SK-N-SH treated with all-trans-retinoic acid at 6 μM for 48 hours (cell line): ENCODE data around the gene CISD1.

Source experiments
- ATAC-seq: fragments of 200-7000 bp; cut with Tn5 transposase; 3 replicates; pipeline ENCODE4 v1.9.1; 2020; ENCODE audit warnings: mild to moderate bottlenecking, moderate library complexity
- ARNTL ChIP-seq: fragments of 450-650 bp; formaldehyde crosslinking; IDR thresholded peaks from 2 replicates; pipeline ENCODE4 v1.5.0; 2020; ENCODE audit warnings: low read depth, mild to moderate bottlenecking, moderate library complexity, borderline replicate concordance
- CSDC2 ChIP-seq: fragments of 250-450 bp; sonication (Bioruptor Pico); IDR thresholded peaks from 2 replicates; pipeline ENCODE4 v1.5.0; 2020; ENCODE audit warnings: mild to moderate bottlenecking, moderate library complexity
- GLIS3 ChIP-seq: fragments of 250-450 bp; sonication (Bioruptor Pico); IDR thresholded peaks from 2 replicates; pipeline ENCODE4 v1.5.0; 2020; ENCODE audit warnings: mild to moderate bottlenecking, moderate library complexity
- TCF4 ChIP-seq: fragments of 250-450 bp; sonication (Bioruptor Pico); IDR thresholded peaks from 2 replicates; pipeline ENCODE4 v1.8.0; 2021; ENCODE audit warnings: mild to moderate bottlenecking, moderate library complexity, borderline replicate concordance
- TOX ChIP-seq: fragments of 250-450 bp; sonication (Bioruptor Pico); IDR thresholded peaks from 2 replicates; pipeline ENCODE4 v1.8.0; 2021; ENCODE audit warnings: mild to moderate bottlenecking, moderate library complexity, borderline replicate concordance
- ZC3H10 ChIP-seq: fragments of 250-450 bp; sonication (Bioruptor Pico); IDR thresholded peaks from 2 replicates; pipeline ENCODE4 v1.5.1; 2021; ENCODE audit warnings: mild to moderate bottlenecking, moderate library complexity
- ZNF70 ChIP-seq: fragments of 450-650 bp; formaldehyde crosslinking; IDR thresholded peaks from 2 replicates; pipeline ENCODE4 v1.5.0; 2020; ENCODE audit warnings: mild to moderate bottlenecking, moderate library complexity
- ZNF8 ChIP-seq: fragments of 450-650 bp; formaldehyde crosslinking; IDR thresholded peaks from 2 replicates; pipeline ENCODE4 v1.5.0; 2020; ENCODE audit warnings: mild to moderate bottlenecking, moderate library complexity
- TF ChIP-seq, protein P1 (sequence below): fragments of 250-450 bp; sonication (Bioruptor Pico); IDR thresholded peaks from 2 replicates; pipeline ENCODE4 v1.5.1; 2021; ENCODE audit warnings: mild to moderate bottlenecking, moderate library complexity
- TF ChIP-seq, protein P2 (sequence below): fragments of 250-450 bp; sonication (Bioruptor Pico); IDR thresholded peaks from 2 replicates; pipeline ENCODE4 v1.8.0; 2021; ENCODE audit warnings: low read depth, mild to moderate bottlenecking, moderate library complexity, borderline replicate concordance
- TF ChIP-seq, protein P3 (sequence below): fragments of 250-450 bp; sonication (Bioruptor Pico); IDR thresholded peaks from 2 replicates; pipeline ENCODE4 v1.5.0; 2020; ENCODE audit warnings: mild to moderate bottlenecking, moderate library complexity
- TF ChIP-seq, protein P4 (sequence below): fragments of 250-450 bp; sonication (Bioruptor Pico); IDR thresholded peaks from 2 replicates; pipeline ENCODE4 v1.8.0; 2020; ENCODE audit warnings: mild to moderate bottlenecking, moderate library complexity, borderline replicate concordance

CISD1 gene

DNA sequence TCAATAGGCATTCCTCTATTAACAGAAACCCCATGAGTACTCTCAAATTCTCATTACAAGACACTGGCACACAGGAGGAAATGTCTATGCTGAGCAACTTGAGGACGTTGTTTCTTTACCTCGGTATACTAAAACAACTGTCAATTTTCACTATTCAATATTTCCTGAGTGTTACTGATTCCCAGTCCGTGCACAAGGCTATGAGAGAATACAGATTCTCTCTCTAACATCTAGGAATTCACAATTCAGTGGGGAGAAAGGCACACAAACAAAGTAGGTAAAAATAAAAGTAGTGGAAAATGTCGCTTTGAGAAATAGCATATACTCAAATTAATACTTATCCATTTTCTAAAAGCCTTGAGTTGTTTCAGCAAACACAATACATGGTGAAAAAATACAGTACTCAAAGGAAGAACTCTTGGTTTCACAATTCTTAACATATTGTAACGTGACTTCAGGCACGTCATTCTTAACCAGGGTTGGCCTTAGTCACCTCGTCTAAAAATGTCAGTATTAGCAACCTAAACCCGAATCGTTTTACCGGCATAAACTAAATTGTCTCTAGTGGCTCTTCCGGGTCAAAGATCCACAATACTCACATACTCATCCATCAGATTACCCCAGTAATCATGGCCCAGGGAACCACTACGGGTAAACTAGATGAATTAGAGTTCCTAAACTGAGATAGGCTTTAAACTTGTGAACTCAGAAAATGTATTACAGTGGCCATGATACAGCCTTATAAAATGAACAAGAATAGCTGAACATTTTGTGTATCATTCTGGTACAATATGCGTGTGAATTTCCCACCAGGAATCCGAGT lies 2.7 kb upstream of the CISD1 start:
- ATAC-seq, result no peak; the same call in 2 of the 3 replicates
- TF ChIP-seq, protein P1, sequence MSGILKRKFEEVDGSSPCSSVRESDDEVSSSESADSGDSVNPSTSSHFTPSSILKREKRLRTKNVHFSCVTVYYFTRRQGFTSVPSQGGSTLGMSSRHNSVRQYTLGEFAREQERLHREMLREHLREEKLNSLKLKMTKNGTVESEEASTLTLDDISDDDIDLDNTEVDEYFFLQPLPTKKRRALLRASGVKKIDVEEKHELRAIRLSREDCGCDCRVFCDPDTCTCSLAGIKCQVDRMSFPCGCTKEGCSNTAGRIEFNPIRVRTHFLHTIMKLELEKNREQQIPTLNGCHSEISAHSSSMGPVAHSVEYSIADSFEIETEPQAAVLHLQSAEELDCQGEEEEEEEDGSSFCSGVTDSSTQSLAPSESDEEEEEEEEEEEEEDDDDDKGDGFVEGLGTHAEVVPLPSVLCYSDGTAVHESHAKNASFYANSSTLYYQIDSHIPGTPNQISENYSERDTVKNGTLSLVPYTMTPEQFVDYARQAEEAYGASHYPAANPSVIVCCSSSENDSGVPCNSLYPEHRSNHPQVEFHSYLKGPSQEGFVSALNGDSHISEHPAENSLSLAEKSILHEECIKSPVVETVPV (CRISPR knock-in tag), result no peak
- TF ChIP-seq CSDC2 (CRISPR knock-in tag) (no peak), ZNF8 (CRISPR knock-in tag) (no peak), TCF4 (CRISPR knock-in tag) (no peak), TOX (no peak), ZC3H10 (no peak)
- TF ChIP-seq, protein P2, sequence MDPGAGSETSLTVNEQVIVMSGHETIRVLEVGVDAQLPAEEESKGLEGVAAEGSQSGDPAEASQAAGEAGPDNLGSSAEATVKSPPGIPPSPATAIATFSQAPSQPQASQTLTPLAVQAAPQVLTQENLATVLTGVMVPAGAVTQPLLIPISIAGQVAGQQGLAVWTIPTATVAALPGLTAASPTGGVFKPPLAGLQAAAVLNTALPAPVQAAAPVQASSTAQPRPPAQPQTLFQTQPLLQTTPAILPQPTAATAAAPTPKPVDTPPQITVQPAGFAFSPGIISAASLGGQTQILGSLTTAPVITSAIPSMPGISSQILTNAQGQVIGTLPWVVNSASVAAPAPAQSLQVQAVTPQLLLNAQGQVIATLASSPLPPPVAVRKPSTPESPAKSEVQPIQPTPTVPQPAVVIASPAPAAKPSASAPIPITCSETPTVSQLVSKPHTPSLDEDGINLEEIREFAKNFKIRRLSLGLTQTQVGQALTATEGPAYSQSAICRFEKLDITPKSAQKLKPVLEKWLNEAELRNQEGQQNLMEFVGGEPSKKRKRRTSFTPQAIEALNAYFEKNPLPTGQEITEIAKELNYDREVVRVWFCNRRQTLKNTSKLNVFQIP (CRISPR knock-in tag), result no peak
- TF ChIP-seq, all 23 proteins: peak for 0

DNA sequence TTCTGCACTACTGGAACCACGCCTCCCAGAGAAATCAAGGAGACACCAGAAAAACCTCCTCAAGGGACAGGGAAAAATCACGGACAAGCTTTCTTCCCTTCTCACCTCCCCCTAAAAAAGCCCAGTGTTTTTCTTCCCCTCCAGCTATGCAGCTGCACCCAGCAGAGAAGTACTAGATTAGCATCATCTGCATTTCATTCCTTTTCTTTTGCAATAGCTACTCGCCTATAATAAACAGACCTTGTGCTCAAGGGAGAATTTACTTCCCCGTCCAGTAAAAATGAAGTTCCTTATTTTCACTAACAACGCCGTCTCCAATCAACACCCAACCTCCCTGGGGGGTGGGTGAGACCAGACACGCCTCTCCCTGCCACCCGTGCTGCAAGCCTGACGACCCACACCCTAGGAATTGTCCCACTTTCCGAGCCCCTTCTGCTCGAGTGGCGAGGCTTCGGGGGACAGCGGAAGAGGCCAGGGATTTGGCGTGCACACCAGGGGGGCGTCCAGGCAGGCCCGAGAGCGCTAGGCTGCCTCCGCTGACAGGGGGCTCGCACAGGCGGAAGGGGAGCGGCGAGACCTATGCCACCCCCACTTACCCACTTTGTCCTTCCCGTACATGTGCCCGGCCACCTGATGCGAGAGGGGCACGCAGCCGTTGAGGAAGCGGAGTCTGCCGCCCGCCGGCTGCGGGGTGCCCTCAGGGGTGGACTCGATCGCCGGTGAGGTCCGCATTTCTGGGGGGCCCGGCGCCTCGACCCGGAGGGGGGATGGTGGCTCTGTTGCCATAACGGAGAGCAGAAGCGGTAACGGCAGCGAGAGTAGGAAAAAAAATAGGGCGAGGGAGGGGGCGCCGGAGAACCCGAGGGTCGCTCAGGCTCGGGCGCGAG lies 1.9 kb upstream of the CISD1 start:
- 0 out of 2 replicates have a peak, but pooled peaks have one; percentile 2 for TF ChIP-seq ZNF70 (CRISPR knock-in tag)
- TF ChIP-seq ARNTL, result no peak
- TF ChIP-seq, protein P2 (CRISPR knock-in tag), result no peak
- TF ChIP-seq, protein P3, sequence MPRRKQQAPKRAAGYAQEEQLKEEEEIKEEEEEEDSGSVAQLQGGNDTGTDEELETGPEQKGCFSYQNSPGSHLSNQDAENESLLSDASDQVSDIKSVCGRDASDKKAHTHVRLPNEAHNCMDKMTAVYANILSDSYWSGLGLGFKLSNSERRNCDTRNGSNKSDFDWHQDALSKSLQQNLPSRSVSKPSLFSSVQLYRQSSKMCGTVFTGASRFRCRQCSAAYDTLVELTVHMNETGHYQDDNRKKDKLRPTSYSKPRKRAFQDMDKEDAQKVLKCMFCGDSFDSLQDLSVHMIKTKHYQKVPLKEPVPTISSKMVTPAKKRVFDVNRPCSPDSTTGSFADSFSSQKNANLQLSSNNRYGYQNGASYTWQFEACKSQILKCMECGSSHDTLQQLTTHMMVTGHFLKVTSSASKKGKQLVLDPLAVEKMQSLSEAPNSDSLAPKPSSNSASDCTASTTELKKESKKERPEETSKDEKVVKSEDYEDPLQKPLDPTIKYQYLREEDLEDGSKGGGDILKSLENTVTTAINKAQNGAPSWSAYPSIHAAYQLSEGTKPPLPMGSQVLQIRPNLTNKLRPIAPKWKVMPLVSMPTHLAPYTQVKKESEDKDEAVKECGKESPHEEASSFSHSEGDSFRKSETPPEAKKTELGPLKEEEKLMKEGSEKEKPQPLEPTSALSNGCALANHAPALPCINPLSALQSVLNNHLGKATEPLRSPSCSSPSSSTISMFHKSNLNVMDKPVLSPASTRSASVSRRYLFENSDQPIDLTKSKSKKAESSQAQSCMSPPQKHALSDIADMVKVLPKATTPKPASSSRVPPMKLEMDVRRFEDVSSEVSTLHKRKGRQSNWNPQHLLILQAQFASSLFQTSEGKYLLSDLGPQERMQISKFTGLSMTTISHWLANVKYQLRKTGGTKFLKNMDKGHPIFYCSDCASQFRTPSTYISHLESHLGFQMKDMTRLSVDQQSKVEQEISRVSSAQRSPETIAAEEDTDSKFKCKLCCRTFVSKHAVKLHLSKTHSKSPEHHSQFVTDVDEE (CRISPR knock-in tag), result 0 out of 2 replicates have a peak, but pooled peaks have one; percentile 12
- TF ChIP-seq, protein P4, sequence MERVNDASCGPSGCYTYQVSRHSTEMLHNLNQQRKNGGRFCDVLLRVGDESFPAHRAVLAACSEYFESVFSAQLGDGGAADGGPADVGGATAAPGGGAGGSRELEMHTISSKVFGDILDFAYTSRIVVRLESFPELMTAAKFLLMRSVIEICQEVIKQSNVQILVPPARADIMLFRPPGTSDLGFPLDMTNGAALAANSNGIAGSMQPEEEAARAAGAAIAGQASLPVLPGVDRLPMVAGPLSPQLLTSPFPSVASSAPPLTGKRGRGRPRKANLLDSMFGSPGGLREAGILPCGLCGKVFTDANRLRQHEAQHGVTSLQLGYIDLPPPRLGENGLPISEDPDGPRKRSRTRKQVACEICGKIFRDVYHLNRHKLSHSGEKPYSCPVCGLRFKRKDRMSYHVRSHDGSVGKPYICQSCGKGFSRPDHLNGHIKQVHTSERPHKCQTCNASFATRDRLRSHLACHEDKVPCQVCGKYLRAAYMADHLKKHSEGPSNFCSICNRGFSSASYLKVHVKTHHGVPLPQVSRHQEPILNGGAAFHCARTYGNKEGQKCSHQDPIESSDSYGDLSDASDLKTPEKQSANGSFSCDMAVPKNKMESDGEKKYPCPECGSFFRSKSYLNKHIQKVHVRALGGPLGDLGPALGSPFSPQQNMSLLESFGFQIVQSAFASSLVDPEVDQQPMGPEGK (CRISPR knock-in tag), result 0 out of 2 replicates have a peak, but pooled peaks have one; percentile 25
- ATAC-seq, result peak; percentile 3

DNA sequence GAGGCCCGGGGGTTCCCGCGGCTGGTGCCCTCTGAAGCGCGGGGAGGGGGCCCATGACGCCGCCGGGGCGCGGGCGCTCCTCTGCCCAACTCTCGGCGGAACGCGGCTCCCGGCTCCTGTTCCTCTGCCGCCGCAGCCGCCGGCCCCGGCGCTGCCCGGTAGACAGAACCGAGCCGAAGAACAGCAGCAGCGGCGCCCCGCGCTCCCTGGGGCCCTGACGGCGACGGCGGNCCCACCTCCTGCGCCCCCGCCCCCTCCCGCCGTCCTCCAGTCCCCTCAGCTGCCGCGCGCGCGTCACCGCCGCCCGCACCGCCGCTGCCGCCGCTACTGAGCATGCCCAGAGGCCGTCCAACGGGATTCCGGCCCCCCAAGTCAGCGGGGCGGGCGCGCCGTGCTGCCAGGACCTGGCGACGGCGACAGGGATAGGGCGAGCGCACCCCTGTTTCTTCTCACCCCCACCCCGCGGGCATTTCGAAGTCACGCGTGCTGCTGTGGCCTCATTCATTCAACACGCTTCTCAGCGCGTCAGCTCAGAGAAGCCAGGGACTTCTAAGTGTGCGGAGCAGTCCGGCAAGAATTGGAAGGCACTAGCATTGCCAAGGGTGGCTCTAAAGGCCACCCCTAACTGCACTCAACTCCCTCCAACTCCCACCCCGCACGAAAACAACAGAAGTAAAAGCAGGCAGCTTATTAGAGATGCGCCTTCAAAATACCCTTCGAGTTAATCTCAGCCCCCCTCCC lies 1.1 kb upstream of the CISD1 start, which contains the start of gene IPMK:
TSS of gene IPMK (minus strand) at position 182 of the 741 bp plus-strand sequence. CDS start 283 bp downstream, outside the sequence.
- ATAC-seq, result peak; percentile 66
- no peak for TF ChIP-seq GLIS3 (CRISPR knock-in tag)
- TF ChIP-seq, protein P4 (CRISPR knock-in tag), result 0 out of 2 replicates have a peak, but pooled peaks have one; percentile 53
